ENCODE data around the gene USP31.

The USP31 gene

GRCh38 chr16:23172994-23173393 lies 23.7 kb upstream of the USP31 start:
- intact Hi-C loops (cut with DNase I; ENCODE audit: low total_unique reads) = no loop called here
- Histone ChIP-seq H3K4me3 (no peak overlapping the region), H3K27ac (no peak overlapping the region), H3K36me3 (no peaks in the 10 kb centered on the region), H3K9me3 (no peaks in the 10 kb centered on the region), H3K27me3 (peaks cover 0 to 21% of the 10 kb centered on the region in 2 donors), H3K4me1 (no peaks in the 10 kb centered on the region)
- TF ChIP-seq CTCF (IDR thresholded peaks at IDR 0.05) = no peak
- DNase-seq = no peak

DNA sequence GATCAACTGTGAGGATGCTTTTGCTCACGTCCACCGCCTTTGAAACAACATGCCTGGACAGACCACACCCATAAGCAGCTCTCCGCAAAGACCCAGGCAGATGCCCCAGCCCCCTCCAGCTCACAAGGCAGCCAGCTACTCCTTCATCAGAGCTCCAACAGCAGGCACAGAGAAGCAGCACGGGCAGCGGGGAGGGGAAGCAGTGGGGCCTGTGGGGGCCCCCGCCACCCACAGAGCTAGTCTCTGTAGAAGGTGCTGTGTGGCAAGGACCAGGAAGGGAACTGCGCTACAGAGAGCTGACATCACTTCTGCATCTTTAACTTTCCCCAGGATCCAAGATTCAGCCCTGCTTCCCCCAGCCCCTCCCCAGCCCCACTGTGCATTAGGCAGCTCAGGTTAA lies 23.3 kb upstream of the USP31 start:
- Histone ChIP-seq H3K9me3 (no peaks in the 10 kb centered on the region), H3K4me3 (no peak overlapping the region), H3K27ac (no peak overlapping the region), H3K27me3 (peaks cover 0 to 21% of the 10 kb centered on the region in 2 donors), H3K36me3 (no peaks in the 10 kb centered on the region), H3K4me1 (no peaks in the 10 kb centered on the region)
- TF ChIP-seq CTCF (IDR thresholded peaks at IDR 0.05) = no peak
- intact Hi-C loops (cut with DNase I; ENCODE audit: low total_unique reads) = no loop called here
- no peak for DNase-seq

- no peaks in the 10 kb centered on the region for H3K9me3 ChIP-seq
These were observed 15.5 kb upstream of the USP31 start for GRCh38 chr16:23164736-23165135.

DNA sequence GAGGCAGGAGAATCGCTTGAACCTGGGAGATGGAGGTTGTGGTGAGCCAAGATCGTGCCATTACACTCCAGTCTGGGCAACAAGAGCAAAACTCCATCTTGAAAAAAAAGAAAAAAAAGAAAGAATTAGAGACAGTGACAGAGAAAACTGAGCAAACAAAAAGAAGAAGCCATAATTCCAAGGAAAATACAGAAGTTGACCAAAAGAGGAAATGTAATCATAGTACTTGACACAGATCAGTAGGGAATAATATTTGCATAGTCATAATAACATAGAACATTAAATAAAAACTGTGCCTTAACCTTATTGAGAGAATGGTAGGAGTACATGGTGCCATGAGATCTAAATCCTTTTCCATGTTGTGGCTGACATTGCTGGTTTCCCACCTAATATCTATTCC lies 14.7 kb upstream of the USP31 start:
- H3K4me3 ChIP-seq = no peak overlapping the region
- no peaks in the 10 kb centered on the region for H3K36me3 ChIP-seq
- no peak for DNase-seq
- H3K27me3 ChIP-seq = peaks cover 0 to 9% of the 10 kb centered on the region in 2 donors
- TF ChIP-seq CTCF (IDR thresholded peaks at IDR 0.05) = no peak
- H3K4me1 ChIP-seq = no peaks in the 10 kb centered on the region
- no peak overlapping the region for H3K27ac ChIP-seq
- intact Hi-C loops (cut with DNase I; ENCODE audit: low total_unique reads) = no loop called here
- H3K9me3 ChIP-seq = no peaks in the 10 kb centered on the region

More at GRCh38 chr16:23164736-23165135, 15.5 kb upstream of the USP31 start:
- DNase-seq = no peak
- H3K4me3 ChIP-seq = no peak overlapping the region
- H3K27ac ChIP-seq = no peak overlapping the region
- no peaks in the 10 kb centered on the region for H3K4me1 ChIP-seq
- intact Hi-C loops (cut with DNase I; ENCODE audit: low total_unique reads) = no loop called here
- no peaks in the 10 kb centered on the region for H3K36me3 ChIP-seq
- TF ChIP-seq CTCF (IDR thresholded peaks at IDR 0.05) = no peak
- H3K27me3 ChIP-seq = peaks cover 0 to 13% of the 10 kb centered on the region in 2 donors

GRCh38 chr16:23160574-23160973 lies 11.3 kb upstream of the USP31 start:
- Histone ChIP-seq H3K27me3 (peaks cover 0 to 7% of the 10 kb centered on the region in 2 donors), H3K4me3 (no peak overlapping the region), H3K4me1 (no peaks in the 10 kb centered on the region), H3K9me3 (no peaks in the 10 kb centered on the region), H3K36me3 (no peaks in the 10 kb centered on the region), H3K27ac (no peak overlapping the region)
- TF ChIP-seq CTCF (IDR thresholded peaks at IDR 0.05) = no peak
- no peak for DNase-seq
- intact Hi-C loops (cut with DNase I; ENCODE audit: low total_unique reads) = no loop called here

DNA sequence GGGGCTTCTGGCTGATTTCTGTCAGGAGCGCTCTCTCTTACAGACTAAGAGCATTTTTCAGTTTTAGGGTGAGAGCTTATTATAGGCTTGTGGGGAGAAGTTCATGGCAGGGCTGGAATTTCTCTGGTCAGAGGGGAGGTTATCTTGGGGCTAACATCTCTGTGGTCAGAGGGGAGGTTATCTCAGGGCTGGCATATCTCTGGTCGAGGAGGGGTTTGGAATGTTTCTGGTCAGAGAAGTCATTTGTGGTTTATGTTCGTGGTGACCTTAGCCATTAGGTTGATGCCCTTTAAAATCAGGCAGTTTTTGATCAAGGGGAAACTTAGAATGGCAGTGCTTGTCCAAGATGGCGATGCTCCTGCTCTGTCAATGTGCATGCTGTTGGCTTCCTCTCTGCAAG lies 10.8 kb upstream of the USP31 start:
- Histone ChIP-seq H3K4me3 (no peak overlapping the region), H3K36me3 (no peaks in the 10 kb centered on the region)

More for the DNA sequence above, 10.8 kb upstream of the USP31 start:
- DNase-seq = no peak
- H3K27ac ChIP-seq = no peak overlapping the region
- no peaks in the 10 kb centered on the region for H3K9me3 ChIP-seq
- intact Hi-C loops (cut with DNase I; ENCODE audit: low total_unique reads) = no loop called here
- H3K27me3 ChIP-seq = peaks cover 0 to 11% of the 10 kb centered on the region in 2 donors
- no peaks in the 10 kb centered on the region for H3K4me1 ChIP-seq
- no peak for TF ChIP-seq CTCF (IDR thresholded peaks at IDR 0.05)
